CD4-positive, CD25-positive, alpha-beta regulatory T cell (primary cell): ENCODE results near the gene KDM3A. TPM values are rescaled to one million over a fixed set of nuclear protein-coding genes. Genes with fewer than 3 reads are reported as not detected.

Experiments used
- ATAC-seq, 2 donors: fragments of 150-1000 bp; cut with Tn5 transposase; one replicate each; pipeline ENCODE4 v1.10.0; 2021; ENCODE audit warnings: low read depth in 2 of 2, moderate number of reproducible peaks in 2 of 2, moderate library complexity in 1 of 2
- DNase-seq, 3 donors: peaks; one replicate each; pipeline versions ENCODE4 v3.0.0 to v3.0.0-alpha.2; 2012 to 2022; ENCODE audit warnings: mixed read lengths in 1 of 3
- H3K27ac ChIP-seq: one replicate; pipeline ENCODE4 v1.7.0; 2013; ENCODE audit warnings: mild to moderate bottlenecking, low read length; ENCODE audit not compliant: insufficient read depth, poor library complexity, severe bottlenecking
- H3K27me3 ChIP-seq: one replicate; pipeline ENCODE4 v1.7.0; 2013; ENCODE audit warnings: low read length; ENCODE audit not compliant: control insufficient read depth, insufficient read depth
- H3K36me3 ChIP-seq: one replicate; pipeline ENCODE4 v1.7.0; 2013; ENCODE audit warnings: mild to moderate bottlenecking, low read length, moderate library complexity; ENCODE audit not compliant: control insufficient read depth, insufficient read depth
- H3K4me1 ChIP-seq: 2 replicates; pipeline ENCODE4 v1.7.0; 2013; ENCODE audit warnings: mild to moderate bottlenecking, low read length; ENCODE audit not compliant: insufficient read depth, control insufficient read depth, poor library complexity, severe bottlenecking
- H3K4me3 ChIP-seq: one replicate; pipeline ENCODE4 v1.7.0; 2013; ENCODE audit warnings: low read depth, mild to moderate bottlenecking, low read length, moderate library complexity
- H3K9me3 ChIP-seq, 2 experiments: 1 replicate in 1 of 2; 2 replicates in 1 of 2; pipeline ENCODE4 v1.7.0; 2013; ENCODE audit warnings: low read length in 2 of 2, mild to moderate bottlenecking in 1 of 2, moderate library complexity in 1 of 2; ENCODE audit not compliant: control insufficient read depth in 2 of 2
- H3K27ac Mint-ChIP-seq, 3 donors: one replicate each; pipeline ENCODE4 v1.8.0; 2020 to 2022; ENCODE audit warnings: mild to moderate bottlenecking in 3 of 3, mixed read lengths in 3 of 3, moderate library complexity in 2 of 3
- H3K27me3 Mint-ChIP-seq: one replicate; pipeline ENCODE4 v1.8.0; 2022; ENCODE audit warnings: mild to moderate bottlenecking, mixed read lengths
- H3K36me3 Mint-ChIP-seq: one replicate; pipeline ENCODE4 v1.8.0; 2020; ENCODE audit warnings: mixed read lengths
- H3K4me1 Mint-ChIP-seq, 4 donors: one replicate each; pipeline ENCODE4 v1.8.0; 2020 to 2022; ENCODE audit warnings: mixed read lengths in 4 of 4, mild to moderate bottlenecking in 1 of 4
- H3K4me3 Mint-ChIP-seq, 4 donors: one replicate each; pipeline ENCODE4 v1.8.0; 2020 to 2022; ENCODE audit warnings: mild to moderate bottlenecking in 4 of 4, mixed read lengths in 4 of 4, moderate library complexity in 3 of 4
- H3K9me3 Mint-ChIP-seq, 7 donors: one replicate each; pipeline ENCODE4 v1.8.0; 2020 to 2022; ENCODE audit warnings: mixed read lengths in 7 of 7, mild to moderate bottlenecking in 3 of 7, moderate library complexity in 2 of 7
- polyA plus RNA-seq, 4 donors: library from polyadenylated mRNA; unstranded; fragments of 300-500 nt; fragmentation: Illumina TruSeq; gene quantifications; one replicate each; pipeline ENCODE4 v1.2.3, GENCODE V29; 2021
- total RNA-seq: library from RNA; stranded (reverse); gene quantifications from one replicate; pipeline ENCODE4 v1.2.3, GENCODE V29; 2022

KDM3A gene
- total and polyA plus RNA-seq, 5 donors from 2014 or later: 22.7 to 138 (median 31.1) TPM

GRCh38 chr2:86435531-86435930 lies 5.6 kb upstream of the KDM3A start:
- Mint-ChIP-seq H3K9me3 (peaks cover 2 to 26% (median 9%) of the 10 kb centered on the region in 7 donors), H3K4me1 (peaks cover 2 to 7% (median 4%) of the 10 kb centered on the region in 4 donors), H3K27ac (no peak overlapping the region), H3K4me3 (no peak overlapping the region), H3K27me3 (peaks cover 47% of the 10 kb centered on the region), H3K36me3 (peaks cover 4% of the 10 kb centered on the region)
- Histone ChIP-seq H3K36me3 (no peaks in the 10 kb centered on the region), H3K9me3 (peaks cover 26 to 29% of the 10 kb centered on the region in 2 experiments), H3K27me3 (peaks cover 6% of the 10 kb centered on the region), H3K27ac (no peak overlapping the region), H3K4me1 (no peaks in the 10 kb centered on the region), H3K4me3 (no peak overlapping the region)
- ATAC-seq (no peak), DNase-seq (no peak)

GRCh38 chr2:86436328-86436727 lies 4.8 kb upstream of the KDM3A start:
- Mint-ChIP-seq H3K4me3 (peak overlapping the region in 1 of 4 donors; percentile 10), H3K27ac (no peak overlapping the region), H3K4me1 (peaks cover 2 to 15% (median 9%) of the 10 kb centered on the region in 4 donors), H3K36me3 (peaks cover 5% of the 10 kb centered on the region), H3K27me3 (peaks cover 50% of the 10 kb centered on the region), H3K9me3 (peaks cover 0 to 29% (median 15%) of the 10 kb centered on the region in 7 donors)
- peaks cover 2% of the 10 kb centered on the region for H3K27me3 ChIP-seq
- peaks cover 3% of the 10 kb centered on the region for H3K4me1 ChIP-seq
- no peaks in the 10 kb centered on the region for H3K36me3 ChIP-seq
- no peak overlapping the region for H3K27ac ChIP-seq
- DNase-seq (no peak), ATAC-seq (no peak)
- H3K9me3 ChIP-seq: peaks cover 27 to 28% of the 10 kb centered on the region in 2 experiments
- no peak overlapping the region for H3K4me3 ChIP-seq

- peaks cover 20 to 41% (median 35%) of the 10 kb centered on the region in 4 donors for H3K4me1 Mint-ChIP-seq
- H3K9me3 ChIP-seq: peaks cover 27 to 28% of the 10 kb centered on the region in 2 experiments
- H3K27ac ChIP-seq: peak overlapping the region; percentile 89
- peaks cover 16% of the 10 kb centered on the region for H3K27me3 Mint-ChIP-seq
- H3K4me3 ChIP-seq: peak overlapping the region; percentile 72
- peak overlapping the region; percentile 95 to 99 (median 98) for H3K27ac Mint-ChIP-seq
- peaks cover 15% of the 10 kb centered on the region for H3K36me3 Mint-ChIP-seq
- H3K4me1 ChIP-seq: peaks cover 33% of the 10 kb centered on the region
- peaks cover 0 to 29% (median 14%) of the 10 kb centered on the region in 7 donors for H3K9me3 Mint-ChIP-seq
- peaks cover 7% of the 10 kb centered on the region for H3K36me3 ChIP-seq
- peaks cover 2% of the 10 kb centered on the region for H3K27me3 ChIP-seq
- peak overlapping the region; percentile 91 to 99 (median 96) for H3K4me3 Mint-ChIP-seq
- DNase-seq: no peak
- ATAC-seq: no peak
Observed at GRCh38 chr2:86439879-86440630, 1.1 kb upstream of the KDM3A start.

GRCh38 chr2:86441392-86441881 lies 266 bp downstream of the KDM3A start:
- Mint-ChIP-seq H3K4me1 (peaks cover 28 to 55% (median 44%) of the 10 kb centered on the region in 4 donors), H3K9me3 (peaks cover 0 to 29% (median 13%) of the 10 kb centered on the region in 7 donors), H3K27me3 (peaks cover 14% of the 10 kb centered on the region), H3K4me3 (peak overlapping the region; percentile 94 to 99 (median 96)), H3K27ac (peak overlapping the region; percentile 95 to 99 (median 98)), H3K36me3 (peaks cover 22% of the 10 kb centered on the region)
- H3K4me1 ChIP-seq: peaks cover 45% of the 10 kb centered on the region
- H3K9me3 ChIP-seq: peaks cover 27 to 28% of the 10 kb centered on the region in 2 experiments
- no peak for DNase-seq
- ATAC-seq: no peak
- H3K36me3 ChIP-seq: peaks cover 13% of the 10 kb centered on the region
- peaks cover 2% of the 10 kb centered on the region for H3K27me3 ChIP-seq
- peak overlapping the region; percentile 41 for H3K4me3 ChIP-seq
- H3K27ac ChIP-seq: peak overlapping the region; percentile 89

GRCh38 chr2:86441882-86442641 lies 891 bp downstream of the KDM3A start:
- Histone ChIP-seq H3K4me3 (peak overlapping the region; percentile 97), H3K27me3 (peaks cover 1% of the 10 kb centered on the region), H3K27ac (peak overlapping the region; percentile 89), H3K4me1 (peaks cover 50% of the 10 kb centered on the region), H3K9me3 (peaks cover 27 to 28% of the 10 kb centered on the region in 2 experiments), H3K36me3 (peaks cover 13% of the 10 kb centered on the region)
- peaks cover 28 to 60% (median 44%) of the 10 kb centered on the region in 4 donors for H3K4me1 Mint-ChIP-seq
- H3K36me3 Mint-ChIP-seq: peaks cover 22% of the 10 kb centered on the region
- ATAC-seq: peak; percentile 5 to 6
- peak overlapping the region; percentile 91 to 96 (median 95) for H3K27ac Mint-ChIP-seq
- peaks cover 0 to 29% (median 9%) of the 10 kb centered on the region in 7 donors for H3K9me3 Mint-ChIP-seq
- DNase-seq: peak; percentile 68 to 86 (median 75)
- peak overlapping the region; percentile 94 to 99 (median 98) for H3K4me3 Mint-ChIP-seq
- peaks cover 14% of the 10 kb centered on the region for H3K27me3 Mint-ChIP-seq

- Mint-ChIP-seq H3K4me3 (peak overlapping the region; percentile 94 to 99 (median 98)), H3K27ac (peak overlapping the region; percentile 91 to 96 (median 95)), H3K9me3 (peaks cover 0 to 25% (median 9%) of the 10 kb centered on the region in 7 donors), H3K36me3 (peaks cover 26% of the 10 kb centered on the region), H3K27me3 (peaks cover 14% of the 10 kb centered on the region), H3K4me1 (peaks cover 32 to 65% (median 49%) of the 10 kb centered on the region in 4 donors)
- DNase-seq: peak; percentile 71 to 92 (median 77)
- Histone ChIP-seq H3K9me3 (peaks cover 26 to 28% of the 10 kb centered on the region in 2 experiments), H3K4me1 (peaks cover 56% of the 10 kb centered on the region), H3K27me3 (no peaks in the 10 kb centered on the region), H3K4me3 (peak overlapping the region; percentile 97), H3K27ac (peak overlapping the region; percentile 89), H3K36me3 (peaks cover 13% of the 10 kb centered on the region)
- ATAC-seq: peak; percentile 30 to 43
Observed at GRCh38 chr2:86442642-86443005, 1.5 kb downstream of the KDM3A start.

- peaks cover 66% of the 10 kb centered on the region for H3K4me1 ChIP-seq
- ATAC-seq (no peak), DNase-seq (no peak)
- H3K4me1 Mint-ChIP-seq: peaks cover 43 to 77% (median 61%) of the 10 kb centered on the region in 4 donors
- peaks cover 16 to 19% of the 10 kb centered on the region in 2 experiments for H3K9me3 ChIP-seq
- peaks cover 0 to 18% (median 9%) of the 10 kb centered on the region in 7 donors for H3K9me3 Mint-ChIP-seq
- peaks cover 34% of the 10 kb centered on the region for H3K36me3 Mint-ChIP-seq
- H3K4me3 ChIP-seq: peak overlapping the region; percentile 97
- no peaks in the 10 kb centered on the region for H3K27me3 ChIP-seq
- peaks cover 14% of the 10 kb centered on the region for H3K27me3 Mint-ChIP-seq
- peaks cover 19% of the 10 kb centered on the region for H3K36me3 ChIP-seq
- H3K27ac Mint-ChIP-seq: peak overlapping the region in 2 of 3 donors; percentile 33 to 91
- H3K4me3 Mint-ChIP-seq: peak overlapping the region; percentile 94 to 99 (median 98)
- H3K27ac ChIP-seq: peak overlapping the region; percentile 89
Observed at GRCh38 chr2:86443631-86444350, 2.6 kb downstream of the KDM3A start.
